SK-N-SH treated with all-trans-retinoic acid at 6 μM for 48 hours (cell line): ENCODE data around the gene DCLK1.

Experiments
- CREB5 ChIP-seq: fragments of 250-450 bp; sonication (Bioruptor Pico); IDR thresholded peaks from 2 replicates; pipeline ENCODE4 v1.5.1; 2020; ENCODE audit warnings: low read depth, mild to moderate bottlenecking, moderate library complexity
- OSR1 ChIP-seq: fragments of 250-450 bp; sonication (Bioruptor Pico); IDR thresholded peaks from 2 replicates; pipeline ENCODE4 v1.8.0; 2022; ENCODE audit warnings: moderate library complexity, mild to moderate bottlenecking, inconsistent platforms
- ZFP3 ChIP-seq: fragments of 250-450 bp; sonication (Bioruptor Pico); IDR thresholded peaks from 2 replicates; pipeline ENCODE4 v1.5.0; 2020; ENCODE audit warnings: mild to moderate bottlenecking, moderate library complexity

GRCh38 chr13:36057041-36057440 lies 74.1 kb downstream of the DCLK1 start:
- TF ChIP-seq CREB5 (CRISPR knock-in tag) (no peak), OSR1 (no peak), ZFP3 (CRISPR knock-in tag) (no peak)
